ENCODE measurements around the gene CTXN1.

CTXN1 gene

DNA sequence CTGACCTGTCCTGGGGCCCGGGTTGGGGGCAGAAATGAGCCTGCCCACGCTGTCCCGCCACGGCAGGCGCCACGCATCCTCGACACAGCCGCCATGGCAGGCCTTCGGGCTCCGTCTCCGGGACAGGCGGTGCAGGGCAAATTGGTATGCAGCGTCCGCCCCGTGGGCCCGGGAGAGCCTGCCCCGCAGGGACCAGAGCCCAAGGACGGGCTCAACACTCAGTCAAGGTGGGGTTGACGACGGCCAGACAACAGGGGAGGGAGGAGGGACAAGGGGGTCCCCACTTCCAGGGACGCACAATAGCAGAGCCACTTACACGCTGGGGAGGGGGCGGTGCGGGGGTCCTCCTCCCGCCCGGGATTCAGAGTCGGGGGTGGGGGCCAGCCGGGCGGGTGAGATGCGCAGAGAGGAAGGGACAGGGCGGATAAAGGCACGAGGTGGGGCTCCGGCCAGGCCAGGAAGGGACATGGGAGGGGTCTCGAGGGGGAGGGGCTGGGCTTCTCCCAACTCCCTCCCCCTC is 1.2 kb downstream of the CTXN1 start:
- TF ChIP-seq GATA3 (IDR thresholded peaks at IDR 0.05; ENCODE audit: low read depth, low read length), result no peak
- no peak for TF ChIP-seq GATA2 (IDR thresholded peaks at IDR 0.05; ENCODE audit: low read depth, low read length)

DNA sequence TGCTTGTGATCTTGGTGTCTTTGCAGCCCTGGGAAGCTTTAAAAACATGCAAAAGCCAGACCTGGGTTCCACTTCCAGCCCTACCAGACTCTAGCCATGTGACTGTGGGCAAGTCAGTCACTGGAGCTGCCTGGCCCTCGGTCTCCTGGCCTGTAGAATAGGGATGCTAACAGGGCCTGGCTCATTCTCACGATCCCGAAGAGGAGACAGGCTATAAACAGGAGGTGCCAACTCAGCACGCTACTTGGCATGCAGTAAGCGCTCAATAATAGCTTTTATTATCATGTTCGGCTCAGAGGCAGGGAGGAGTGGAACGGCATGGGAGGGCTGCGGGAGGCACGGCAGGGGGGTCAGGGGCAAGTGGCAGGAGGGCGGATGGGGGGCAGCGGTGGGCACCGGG is 1.7 kb downstream of the CTXN1 start:
- TF ChIP-seq GATA2 (IDR thresholded peaks at IDR 0.05; ENCODE audit: low read depth, low read length), result no peak
- TF ChIP-seq GATA3 (IDR thresholded peaks at IDR 0.05; ENCODE audit: low read depth, low read length), result no peak

DNA sequence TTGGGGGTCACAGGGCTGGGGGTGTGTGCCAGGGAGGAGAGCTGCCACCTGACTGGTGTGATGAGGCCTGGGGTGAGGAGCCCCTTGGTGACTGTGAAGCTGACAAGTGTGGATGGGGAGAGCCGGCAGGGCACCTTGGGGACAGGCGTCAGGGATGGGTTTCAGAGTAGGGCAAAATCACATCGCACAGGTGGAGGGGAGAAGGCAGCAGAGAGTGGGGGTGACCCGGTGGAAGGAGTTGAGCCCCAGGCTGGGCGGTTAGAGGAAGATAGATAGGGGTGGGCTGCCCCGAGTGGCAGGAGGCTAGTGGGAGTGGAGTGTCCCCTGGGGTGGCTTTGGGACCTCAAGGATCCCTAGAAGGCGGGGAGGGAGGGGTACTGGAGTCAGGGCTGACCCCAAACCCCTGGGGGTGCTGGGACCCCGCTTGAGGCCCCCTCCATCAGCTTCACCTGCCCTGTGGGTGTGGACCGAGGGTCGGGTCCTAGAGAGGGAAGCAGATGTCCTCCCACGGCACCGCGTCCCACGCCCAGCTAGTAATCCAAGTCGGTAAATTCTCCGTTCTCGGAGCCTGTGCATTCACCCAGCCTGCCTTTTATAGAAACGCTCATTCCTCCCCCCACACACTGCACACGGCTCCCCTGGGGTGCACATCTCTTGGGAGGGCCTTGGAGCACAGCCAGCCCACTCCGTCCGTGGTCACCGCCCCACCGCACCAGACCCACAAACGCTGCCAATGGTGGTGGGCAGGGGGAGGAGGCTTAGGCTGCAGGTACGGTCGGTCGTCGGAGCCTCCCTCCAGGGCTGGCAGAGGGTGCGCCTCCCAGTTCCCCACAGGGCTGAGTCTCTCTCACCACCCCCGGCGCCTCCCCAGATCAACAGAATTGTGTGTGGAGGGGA is 2.4 kb downstream of the CTXN1 start:
- TF ChIP-seq GATA2 (IDR thresholded peaks at IDR 0.05; ENCODE audit: low read depth, low read length) (no peak), GATA3 (IDR thresholded peaks at IDR 0.05; ENCODE audit: low read depth, low read length) (no peak)

DNA sequence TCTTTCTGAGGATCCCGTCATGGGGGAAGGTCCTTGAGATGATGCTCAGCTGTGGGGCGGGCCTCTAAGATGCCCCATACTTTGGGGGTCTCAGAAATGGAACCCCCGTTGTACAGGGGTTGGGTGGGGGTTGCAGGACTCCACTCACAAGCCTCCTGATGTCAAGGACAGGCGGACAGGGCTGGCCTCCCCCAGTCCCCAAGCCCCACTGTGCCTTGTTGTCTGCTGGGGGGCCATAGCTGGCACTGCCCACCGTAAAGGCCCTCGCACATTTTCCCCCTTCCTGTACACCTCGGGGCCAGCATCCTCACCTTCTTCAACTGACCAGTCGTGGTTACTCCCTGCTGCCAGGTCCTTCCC is 3.1 kb downstream of the CTXN1 start:
- no peak for TF ChIP-seq GATA2 (IDR thresholded peaks at IDR 0.05; ENCODE audit: low read depth, low read length)
- no peak for TF ChIP-seq GATA3 (IDR thresholded peaks at IDR 0.05; ENCODE audit: low read depth, low read length)

DNA sequence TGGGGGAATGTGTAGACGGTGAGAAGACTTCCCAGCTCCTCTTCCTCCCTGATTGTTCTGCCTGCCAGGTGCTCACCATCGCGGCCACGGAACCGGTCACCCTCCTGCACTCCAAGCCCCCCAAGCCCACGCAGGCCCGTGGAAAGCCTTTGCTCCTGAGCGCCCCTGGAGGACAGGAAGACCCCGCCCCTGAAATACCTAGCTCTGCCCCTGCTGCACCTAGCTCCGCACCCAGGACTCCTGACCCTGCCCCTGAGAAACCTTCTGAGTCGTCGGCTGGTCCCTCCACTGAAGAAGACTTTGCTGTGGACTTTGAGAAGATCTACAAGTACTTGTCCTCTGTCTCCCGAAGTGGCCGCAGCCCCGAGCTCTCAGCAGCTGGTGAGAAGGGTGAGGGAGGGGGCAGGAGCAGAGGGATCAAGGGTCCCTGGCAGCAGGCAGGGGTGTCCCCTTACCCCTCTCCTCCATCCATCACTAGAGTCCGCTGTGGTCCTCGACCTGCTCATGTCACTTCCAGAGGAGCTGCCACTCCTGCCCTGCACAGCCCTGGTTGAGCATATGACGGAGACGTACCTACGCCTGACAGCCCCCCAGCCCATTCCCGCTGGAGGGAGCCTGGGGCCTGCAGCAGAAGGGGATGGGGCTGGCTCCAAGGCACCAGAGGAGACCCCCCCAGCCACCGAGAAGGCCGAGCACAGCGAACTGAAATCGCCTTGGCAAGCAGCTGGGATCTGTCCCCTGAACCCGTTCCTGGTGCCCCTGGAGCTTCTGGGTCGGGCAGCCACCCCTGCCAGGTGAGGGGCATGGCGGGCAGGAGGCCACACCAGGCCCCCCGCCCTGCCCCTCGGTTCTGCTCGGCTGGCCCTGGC is 3.7 kb downstream of the CTXN1 start:
- TF ChIP-seq GATA2 (IDR thresholded peaks at IDR 0.05; ENCODE audit: low read depth, low read length), result no peak
- no peak for TF ChIP-seq GATA3 (IDR thresholded peaks at IDR 0.05; ENCODE audit: low read depth, low read length)

DNA sequence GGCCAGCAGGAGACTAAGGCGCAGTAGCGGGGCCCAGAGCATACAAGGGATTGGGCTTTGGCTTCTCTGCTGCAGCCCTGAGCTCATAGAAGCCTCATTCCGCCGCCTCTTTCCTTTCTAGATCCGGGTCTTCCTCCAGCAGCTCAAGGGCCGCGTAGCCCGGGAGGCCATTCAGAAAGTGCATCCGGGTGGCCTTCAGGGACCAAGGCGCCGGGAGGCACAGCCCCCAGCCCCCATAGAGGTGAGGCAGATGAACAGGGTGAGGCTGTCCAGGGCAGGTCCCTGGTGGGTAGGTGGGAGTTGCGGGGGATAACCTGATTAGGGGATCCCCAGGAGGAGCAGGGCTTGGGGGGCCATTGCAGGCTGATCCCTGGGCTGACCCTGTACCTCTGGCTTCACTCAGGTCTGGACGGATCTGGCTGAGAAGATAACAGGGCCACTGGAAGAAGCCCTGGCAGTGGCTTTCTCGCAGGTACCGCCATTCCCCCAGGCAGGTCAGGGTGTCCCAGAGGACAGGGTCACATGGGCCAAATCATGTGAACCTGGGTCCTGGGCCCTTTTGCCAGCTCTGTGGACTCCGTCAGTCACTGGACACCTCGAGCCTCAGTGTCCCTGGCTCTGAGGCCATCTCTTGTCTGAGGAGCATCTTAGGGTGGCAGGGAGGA is 4.5 kb downstream of the CTXN1 start:
- no peak for TF ChIP-seq GATA3 (IDR thresholded peaks at IDR 0.05; ENCODE audit: low read depth, low read length)
- no peak for TF ChIP-seq GATA2 (IDR thresholded peaks at IDR 0.05; ENCODE audit: low read depth, low read length)

DNA sequence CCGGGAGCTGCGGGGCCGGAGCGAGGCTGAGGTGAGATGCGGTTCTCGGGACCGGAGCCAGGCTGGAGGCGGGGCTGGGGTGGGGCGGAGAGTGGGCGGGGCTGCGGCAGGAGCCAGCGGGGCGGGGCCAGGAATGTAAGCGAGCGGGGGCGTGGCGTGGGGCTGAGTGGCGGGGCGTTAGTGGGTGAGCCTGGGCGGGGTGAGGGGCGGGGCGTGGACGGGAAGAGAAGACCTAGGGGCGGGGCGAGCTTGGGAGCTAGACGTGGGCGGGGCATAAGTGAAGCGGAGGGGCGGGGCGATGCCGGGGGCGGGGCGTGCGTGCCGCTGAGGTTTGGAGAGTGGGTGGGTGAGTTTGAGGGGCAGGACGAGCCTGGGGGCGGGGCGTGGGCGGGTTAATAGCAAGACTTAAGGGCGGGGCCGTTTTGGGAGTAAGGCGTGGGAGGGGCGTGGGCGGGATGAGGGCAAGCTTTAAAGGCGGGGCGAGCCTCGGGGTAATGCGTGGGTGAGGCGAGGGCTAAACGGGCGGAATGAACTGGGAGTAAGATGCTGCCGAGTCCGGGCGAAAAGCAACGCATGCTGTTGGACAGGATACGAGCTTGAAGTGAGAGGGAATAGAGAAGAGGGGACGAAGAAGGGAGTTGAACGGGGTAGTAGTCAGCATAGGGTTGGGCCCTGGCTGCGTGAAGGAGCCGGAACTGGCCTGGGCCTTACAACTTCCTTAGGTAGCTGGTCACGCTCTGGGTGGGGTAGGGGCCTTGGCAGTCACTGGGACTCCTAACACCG is 5.2 kb downstream of the CTXN1 start:
- TF ChIP-seq GATA2 (IDR thresholded peaks at IDR 0.05; ENCODE audit: low read depth, low read length) (no peak), GATA3 (IDR thresholded peaks at IDR 0.05; ENCODE audit: low read depth, low read length) (no peak)

DNA sequence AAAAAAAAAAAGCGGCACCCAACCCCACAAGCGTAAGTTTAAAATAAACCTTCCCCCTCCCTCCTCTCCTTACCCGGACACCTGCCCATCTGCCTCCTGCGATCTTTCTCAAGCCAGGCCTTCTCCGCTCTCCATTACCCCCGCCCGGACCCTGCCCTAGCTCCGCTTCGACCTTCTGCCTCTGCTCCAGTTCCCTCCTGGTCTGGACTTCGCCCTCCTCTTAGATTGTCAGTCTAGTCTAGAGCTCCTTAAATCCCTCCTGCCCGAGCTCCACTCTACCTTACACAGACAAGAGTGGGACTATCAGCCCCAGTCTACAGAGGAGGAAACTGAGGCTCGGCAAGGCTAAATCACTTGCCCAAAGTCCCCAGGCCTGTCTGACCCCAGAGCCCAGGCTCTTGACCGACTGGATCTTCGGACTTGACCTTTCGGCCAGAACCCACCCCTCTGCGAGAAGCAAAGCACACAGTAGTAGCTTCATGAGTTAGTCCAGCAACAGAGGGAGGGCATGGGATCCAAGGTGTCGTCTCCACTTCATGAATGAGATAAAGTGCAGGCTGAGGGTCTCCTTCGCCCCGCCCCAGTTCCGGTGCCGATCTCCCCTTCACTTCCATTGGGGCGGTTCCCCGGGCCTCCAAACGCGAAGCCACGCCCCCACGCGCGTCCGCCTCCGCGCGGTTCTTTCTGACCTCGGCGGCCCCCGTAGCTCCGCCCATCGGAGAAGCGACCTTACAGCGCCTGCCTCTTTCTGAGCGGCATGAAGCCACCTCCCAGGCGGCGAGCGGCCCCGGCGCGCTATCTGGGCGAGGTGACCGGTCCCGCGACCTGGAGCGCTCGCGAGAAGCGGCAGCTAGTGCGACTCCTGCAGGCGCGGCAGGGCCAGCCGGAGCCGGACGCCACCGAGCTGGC is 6.1 kb downstream of the CTXN1 start, which contains the start of gene SNAPC2:
TSS of gene SNAPC2 (plus strand) at position 729 of the 909 bp plus-strand sequence. CDS start at position 758, 29 bp downstream.
- TF ChIP-seq GATA3 (IDR thresholded peaks at IDR 0.05; ENCODE audit: low read depth, low read length), result no peak
- TF ChIP-seq GATA2 (IDR thresholded peaks at IDR 0.05; ENCODE audit: low read depth, low read length), result no peak

DNA sequence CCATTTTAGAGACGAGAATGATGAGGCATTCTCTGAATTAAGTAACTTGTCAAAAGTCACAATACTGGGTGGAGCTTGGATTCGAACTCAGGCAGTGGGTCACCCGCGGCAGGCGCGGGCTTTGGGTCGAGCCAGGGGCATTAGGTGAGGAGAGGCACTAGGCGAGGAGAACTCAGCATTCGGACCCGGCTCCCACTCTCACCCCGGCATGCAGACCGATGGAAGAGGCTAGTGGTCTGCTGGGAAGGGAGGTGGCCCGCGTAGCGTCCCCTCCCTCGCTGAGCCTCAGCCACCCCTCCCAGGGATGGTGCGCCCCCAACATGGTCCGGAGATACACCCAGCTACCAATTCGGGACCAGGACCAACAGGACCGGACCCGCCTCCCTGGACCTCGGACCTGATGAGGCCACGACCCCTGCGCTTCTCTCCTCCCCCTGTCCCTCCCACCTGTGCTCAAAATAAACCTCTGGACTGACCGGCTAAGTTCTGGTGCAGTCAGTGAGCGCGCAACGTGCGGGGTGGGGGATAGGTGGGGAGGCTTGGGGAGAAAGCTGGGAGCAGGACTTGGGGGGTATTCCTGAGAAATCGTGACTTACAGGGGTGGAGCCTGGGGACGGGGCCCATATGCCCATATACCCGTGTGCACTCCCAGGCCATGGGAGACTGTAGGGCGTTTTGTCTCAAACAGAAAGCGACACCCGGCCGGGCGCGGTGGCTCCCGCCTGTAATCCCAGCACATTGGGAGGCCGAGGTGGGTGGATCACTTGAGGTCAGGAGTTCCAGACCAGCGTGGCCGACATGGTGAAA is 7.1 kb downstream of the CTXN1 start:
- TF ChIP-seq GATA2 (IDR thresholded peaks at IDR 0.05; ENCODE audit: low read depth, low read length) (no peak), GATA3 (IDR thresholded peaks at IDR 0.05; ENCODE audit: low read depth, low read length) (no peak)

DNA sequence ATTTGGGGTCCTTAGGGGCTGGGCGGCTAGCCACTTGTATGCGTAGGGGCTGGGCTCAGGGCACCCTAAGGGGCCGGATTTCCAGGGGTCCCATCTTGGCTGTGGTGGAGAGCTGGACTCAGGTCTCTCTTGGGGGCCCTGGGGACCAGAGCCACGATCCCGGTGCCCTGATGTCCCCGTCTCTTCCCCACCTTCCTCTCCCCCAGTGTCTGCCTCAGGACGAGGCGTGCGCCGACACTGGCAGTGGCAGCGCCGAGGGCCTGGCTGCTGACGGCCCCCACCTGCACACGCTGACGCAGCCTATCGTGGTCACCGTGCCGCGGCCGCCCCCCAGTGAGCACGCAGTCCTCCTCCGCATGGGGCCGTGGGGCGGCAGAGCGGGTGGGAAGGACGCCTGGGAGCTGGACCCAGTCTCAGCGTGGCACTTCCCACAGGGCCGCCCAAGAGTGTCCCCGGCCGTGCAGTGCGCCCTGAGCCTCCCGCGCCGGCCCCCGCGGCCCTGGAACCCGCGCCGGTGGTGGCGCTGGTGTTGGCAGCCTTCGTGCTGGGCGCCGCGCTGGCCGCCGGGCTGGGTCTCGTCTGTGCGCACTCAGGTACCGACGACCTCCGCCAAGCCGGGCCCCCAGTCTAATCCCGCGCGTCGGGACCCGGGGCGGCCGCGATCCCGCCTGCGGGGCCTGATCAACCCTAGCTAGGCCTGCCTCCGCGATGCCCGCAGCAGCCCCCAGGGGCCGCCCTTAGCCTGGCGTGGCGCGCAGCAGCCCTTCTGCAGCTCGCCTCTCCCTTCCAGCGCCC is 8.5 kb downstream of the CTXN1 start:
- TF ChIP-seq GATA2 (IDR thresholded peaks at IDR 0.05; ENCODE audit: low read depth, low read length) (no peak), GATA3 (IDR thresholded peaks at IDR 0.05; ENCODE audit: low read depth, low read length) (no peak)

DNA sequence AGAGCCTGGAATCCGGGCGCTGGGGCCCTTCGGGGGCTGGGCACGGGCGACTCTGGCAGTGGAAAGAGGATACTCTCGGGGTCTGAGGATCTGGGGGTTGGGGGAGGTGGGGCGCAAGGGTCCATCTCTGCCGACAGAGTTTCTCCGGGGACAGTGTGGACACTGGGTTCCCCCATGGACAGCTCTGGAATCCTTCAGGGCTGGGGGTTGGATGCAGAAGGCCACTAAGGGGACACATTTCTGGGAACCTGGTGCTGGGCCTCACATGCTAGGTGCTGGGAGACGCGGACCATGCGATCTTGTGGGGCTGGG is 9.0 kb downstream of the CTXN1 start:
- TF ChIP-seq GATA3 (IDR thresholded peaks at IDR 0.05; ENCODE audit: low read depth, low read length) (no peak), GATA2 (IDR thresholded peaks at IDR 0.05; ENCODE audit: low read depth, low read length) (no peak)
